Ovary (tissue), 3 donors: ENCODE measurements around the gene WDR87.

Source experiments
- CTCF ChIP-seq, 3 donors: fragments of 450-650 bp in 2 of 3; fragments of 200-600 bp in 1 of 3; IDR thresholded peaks; one replicate each; pipeline versions ENCODE4 v1.5.1 to v1.8.0; 2016 to 2022; ENCODE audit warnings: antibody characterized with exemption in 3 of 3, mild to moderate bottlenecking in 1 of 3
- EP300 ChIP-seq: sonication (generic); formaldehyde crosslinking; IDR thresholded peaks from one replicate; pipeline ENCODE4 v1.6.1; 2017; ENCODE audit warnings: antibody characterized with exemption
- POLR2A ChIP-seq: fragments of 450-650 bp; IDR thresholded peaks from one replicate; pipeline ENCODE4 v1.6.1; 2017; ENCODE audit warnings: antibody characterized with exemption, mild to moderate bottlenecking, moderate library complexity
- donor health status: DM: no; HTN: no; CAD: no.

GRCh38 chr19:37893845-37894575 is 12.4 kb downstream of the WDR87 start:
- no peak for TF ChIP-seq CTCF (IDR thresholded peaks at IDR 0.05)
- no peak for TF ChIP-seq POLR2A
- no peak for TF ChIP-seq EP300
